AG09309 (cell line): ENCODE results near the gene SLC6A17.

Experiments
- DNase-seq: peaks from one replicate; pipeline ENCODE4 v3.0.0-alpha.2; 2010; ENCODE audit warnings: low read depth
- H3K4me3 ChIP-seq: 2 replicates; pipeline ENCODE4 v1.5.1; 2011; ENCODE audit warnings: mild to moderate bottlenecking, low read depth, low read length, moderate library complexity; ENCODE audit not compliant: control insufficient read depth
- CTCF ChIP-seq: IDR thresholded peaks from 2 replicates; pipeline ENCODE4 v1.5.1; 2011; ENCODE audit warnings: mild to moderate bottlenecking, low read depth, low read length, inconsistent platforms; ENCODE audit not compliant: insufficient read depth, control insufficient read depth; ENCODE audit errors: missing control alignments

The SLC6A17 gene

GRCh38 chr1:110250008-110250407 is 99.7 kb downstream of the SLC6A17 start:
- no peak overlapping the region for H3K4me3 ChIP-seq
- no peak for DNase-seq
- TF ChIP-seq CTCF: no peak

GRCh38 chr1:110250749-110251148 is 100.5 kb downstream of the SLC6A17 start:
- no peak overlapping the region for H3K4me3 ChIP-seq
- TF ChIP-seq CTCF: no peak
- no peak for DNase-seq
